Hindlimb muscle (tissue), 1 donor: ENCODE data around the gene CDKN2A. TPM values are rescaled to one million over a fixed set of nuclear protein-coding genes. Genes with fewer than 3 reads are reported as not detected.

Source experiments
- DNase-seq: peaks from one replicate; pipeline ENCODE4 v3.0.0-alpha.2; 2013
- polyA plus RNA-seq: library from polyadenylated mRNA; unstranded; fragments of 120-200 nt; gene quantifications from one replicate; pipeline ENCODE4 v1.2.1, GENCODE V29; 2013; ENCODE audit not compliant: insufficient read length

CDKN2A gene
- polyA plus RNA-seq, 1 donor, result not detected

- no peak for DNase-seq
Observed at GRCh38 chr9:21941337-21941995, 52.7 kb downstream of the CDKN2A start.

DNA sequence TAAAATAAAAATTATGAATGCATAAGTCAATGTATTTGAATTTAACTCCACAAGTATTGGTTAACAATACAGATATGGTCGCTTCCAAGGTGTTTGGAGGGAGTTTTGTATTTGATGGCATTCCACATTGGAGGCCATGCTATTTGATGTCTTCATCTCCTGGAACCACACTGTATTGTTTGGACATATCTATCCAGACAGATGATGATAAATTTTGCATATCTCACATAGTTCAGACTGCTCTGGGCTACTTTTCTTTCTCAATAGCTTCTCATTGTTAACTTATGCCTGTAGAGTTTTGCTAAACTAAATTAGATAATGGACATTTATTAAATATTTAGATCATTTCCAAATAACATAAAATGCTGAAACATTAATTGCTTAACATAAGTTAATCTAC lies 58.0 kb downstream of the CDKN2A start:
- no peak for DNase-seq

DNA sequence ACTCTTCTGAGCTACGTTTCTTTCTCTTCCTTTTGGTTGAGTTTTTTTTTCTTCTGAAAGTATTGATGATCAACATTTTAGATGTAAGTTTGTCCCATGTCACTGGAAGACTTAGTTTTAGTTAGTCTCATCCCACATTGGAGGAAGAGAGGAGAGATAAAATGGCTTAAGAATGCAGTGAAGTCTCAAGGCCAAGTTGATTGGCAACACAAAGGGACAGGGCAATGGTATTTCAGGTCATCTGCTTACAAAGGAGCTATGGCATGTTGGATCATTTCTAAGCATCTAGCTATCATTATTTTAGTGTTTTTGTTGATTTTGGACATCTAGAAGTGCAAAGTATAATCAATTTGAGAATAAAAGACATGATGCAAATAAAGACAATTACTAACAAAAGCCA lies 58.6 kb downstream of the CDKN2A start:
- DNase-seq, result no peak

DNA sequence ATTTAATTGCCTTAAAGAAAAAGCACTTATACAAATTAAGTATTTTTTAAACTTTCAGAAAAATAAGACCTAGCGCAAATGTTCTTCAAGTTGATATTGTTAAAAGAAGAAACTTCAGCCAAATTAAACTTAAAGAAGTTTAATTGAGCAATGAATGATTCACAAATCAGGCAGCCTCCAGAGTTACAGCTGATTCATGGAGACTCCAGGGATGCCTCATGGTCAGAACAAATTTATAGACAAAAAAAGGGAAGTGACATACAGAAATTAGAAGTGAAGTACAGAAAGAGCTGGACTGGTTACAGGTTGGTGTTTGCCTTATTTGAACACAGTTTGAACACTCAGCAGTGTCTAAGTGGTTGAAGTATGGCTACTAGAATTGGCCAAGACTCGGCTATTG lies 60.3 kb downstream of the CDKN2A start:
- DNase-seq, result no peak

DNA sequence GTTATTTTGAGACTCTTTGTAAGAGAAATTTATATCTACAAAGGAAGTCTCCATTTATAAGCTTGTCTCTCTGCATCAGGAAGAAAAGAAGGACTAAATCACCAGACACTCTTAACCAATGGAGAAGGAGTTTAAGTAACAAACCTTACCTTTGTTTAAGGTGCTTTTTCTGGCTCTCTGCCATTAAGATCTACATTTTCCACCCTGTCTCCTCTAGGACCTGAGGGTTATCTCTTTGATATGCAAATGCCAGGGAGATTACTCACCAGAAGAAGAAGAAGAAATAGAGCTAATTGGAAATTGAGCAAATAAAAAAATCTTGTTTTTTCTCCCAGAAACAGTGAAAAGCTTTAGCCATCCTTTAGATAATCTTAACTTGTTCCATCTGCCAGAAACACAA lies 60.9 kb downstream of the CDKN2A start:
- DNase-seq, result no peak

DNA sequence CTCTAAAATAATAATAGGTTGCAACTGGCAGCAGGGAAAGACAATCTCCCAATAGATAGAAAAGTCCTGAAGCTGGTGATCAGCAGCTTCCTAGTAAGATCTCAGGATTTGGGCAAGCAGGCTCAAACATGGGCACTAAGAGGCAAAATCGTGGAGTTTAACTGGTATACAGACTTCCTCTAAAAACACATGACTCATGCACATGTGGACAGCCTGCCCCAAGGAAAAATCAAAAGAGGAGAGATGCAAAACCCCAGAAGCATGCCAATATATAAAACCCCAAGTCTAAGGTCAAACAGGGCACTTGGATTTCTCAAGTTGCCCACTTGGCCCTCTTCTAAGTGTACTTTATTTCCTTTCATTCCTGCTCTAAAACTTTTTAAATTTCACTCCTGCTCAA lies 62.8 kb downstream of the CDKN2A start:
- DNase-seq, result no peak

DNA sequence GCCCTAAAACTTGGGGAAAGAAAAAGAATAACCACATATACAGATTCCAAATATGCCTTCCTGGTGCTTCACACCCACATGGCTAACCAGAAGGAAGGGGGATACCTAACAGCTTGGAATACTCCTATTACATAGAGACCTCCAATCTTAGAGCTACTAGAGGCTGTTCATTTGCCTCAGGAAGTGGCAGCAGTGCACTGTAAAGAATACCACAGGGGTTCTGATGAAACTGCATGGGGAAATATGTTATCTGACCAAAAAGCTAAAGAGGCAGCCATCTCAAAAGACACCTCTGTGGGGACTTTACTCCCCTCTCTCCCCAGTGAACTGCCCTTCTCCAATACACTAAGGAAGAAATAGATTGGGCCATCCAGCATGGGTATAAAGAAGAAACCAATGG lies 66.4 kb downstream of the CDKN2A start:
- no peak for DNase-seq

- DNase-seq, result no peak
Observed at GRCh38 chr9:21923694-21924093, 70.5 kb downstream of the CDKN2A start.

DNA sequence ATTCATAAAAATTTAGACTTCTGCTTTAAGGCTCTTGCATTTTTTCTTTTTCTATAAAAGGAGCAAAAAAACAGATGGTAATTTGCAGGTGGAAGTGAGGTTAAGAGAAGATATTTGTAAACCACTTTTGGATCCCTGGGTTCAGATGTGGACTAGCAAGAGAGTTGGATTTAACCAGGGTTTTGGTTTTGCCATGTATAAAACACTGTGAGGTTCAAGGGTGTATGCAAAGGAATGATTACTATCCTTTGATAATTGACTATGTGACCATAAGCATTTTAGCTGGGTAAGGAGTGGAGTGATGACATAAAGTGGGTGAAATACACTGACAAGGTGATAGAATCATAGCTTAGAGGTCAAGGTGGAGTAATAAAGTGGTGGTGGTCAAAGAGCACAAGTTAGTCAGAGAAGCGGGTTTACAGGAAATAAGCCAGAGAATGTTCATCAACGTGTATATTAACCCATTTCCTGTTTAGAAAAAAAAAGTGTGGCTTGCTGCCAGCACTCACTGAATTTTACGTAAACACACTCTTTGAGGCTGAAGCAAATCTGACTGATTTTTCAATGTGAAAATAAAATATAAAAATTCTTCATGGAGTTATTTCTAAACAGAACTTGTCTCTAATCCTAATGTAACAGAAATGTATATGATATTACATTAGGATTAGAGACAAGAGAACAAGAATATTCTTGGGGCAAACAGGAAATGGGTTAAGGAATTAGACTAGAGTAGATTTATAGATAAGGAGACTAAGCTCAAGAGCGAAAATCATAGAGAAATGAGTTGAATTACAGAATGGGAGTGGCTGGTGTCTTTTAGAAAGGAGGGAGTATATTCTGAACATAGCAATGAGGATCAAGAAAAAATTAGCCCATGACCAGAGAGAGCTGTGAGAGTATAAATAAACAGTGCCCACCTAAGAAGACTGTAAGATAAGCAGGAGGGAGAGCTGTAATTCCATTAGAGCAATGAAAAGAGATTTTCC lies 74.5 kb downstream of the CDKN2A start:
- no peak for DNase-seq

Other genes with a start within 250 kb of the CDKN2A start
- gene MTAP, start 191.8 kb downstream of the CDKN2A start, polyA plus RNA-seq, result 26.3 TPM
- 0.26 TPM for gene CDKN2B-AS1, start 399 bp upstream of the CDKN2A start, polyA plus RNA-seq
- 0.61 TPM for gene CDKN2B, start 14.9 kb upstream of the CDKN2A start, polyA plus RNA-seq